Body of pancreas (tissue), 4 donors: ENCODE data around the gene ZNF92. TPM values are rescaled to one million over a fixed set of nuclear protein-coding genes. Genes with fewer than 3 reads are reported as not detected.
"Not testable (repeated sequence)": the region's sequence is repeated elsewhere in the genome, so short reads cannot be mapped to it uniquely, and the experiment has no call there.

Experiments used
- ATAC-seq: fragments of 150-250 bp; one replicate; pipeline ENCODE4 v1.9.1; 2016
- DNase-seq, 4 donors: peaks; one replicate each; pipeline ENCODE4 v3.0.0-alpha.2; 2019
- H3K27ac ChIP-seq, 4 donors: fragments of 200-600 bp; sonication (generic); 1 replicate in 3 of 4; 2 replicates in 1 of 4; pipeline versions ENCODE4 v1.5.1 to v1.6.1; 2016 to 2019; ENCODE audit warnings: mild to moderate bottlenecking in 1 of 4, mixed read lengths in 1 of 4, moderate library complexity in 1 of 4
- H3K27me3 ChIP-seq, 2 donors: fragments of 200-600 bp; sonication (generic); one replicate each; pipeline ENCODE4 v1.6.0; 2016; ENCODE audit warnings: mild to moderate bottlenecking in 1 of 2
- H3K36me3 ChIP-seq, 2 donors: fragments of 200-600 bp; sonication (generic); replicated peaks in 1 of 2; 2 replicates each; pipeline ENCODE4 v1.5.1; 2016; ENCODE audit warnings: low read depth in 2 of 2; ENCODE audit not compliant: insufficient read depth in 1 of 2
- H3K4me1 ChIP-seq: fragments of 200-600 bp; sonication (generic); one replicate; pipeline ENCODE4 v1.6.0; 2016
- H3K4me3 ChIP-seq, 2 donors: fragments of 200-600 bp; sonication (generic); 1 replicate in 1 of 2; 2 replicates in 1 of 2; pipeline ENCODE4 v1.5.1; 2016 to 2019
- H3K9me3 ChIP-seq, 3 donors: fragments of 200-600 bp; sonication (generic); 1 replicate in 2 of 3; 2 replicates in 1 of 3; pipeline ENCODE4 v1.5.1; 2016
- CTCF ChIP-seq, 7 experiments: fragments of 450-650 bp in 4 of 7; fragments of 200-600 bp in 3 of 7; sonication (generic) in 3 of 7; IDR thresholded peaks; one replicate each; pipeline ENCODE4 v1.5.1; 2016 to 2019; ENCODE audit warnings: antibody characterized with exemption in 7 of 7
- POLR2A ChIP-seq, 3 donors: fragments of 450-650 bp; IDR thresholded peaks; one replicate each; pipeline ENCODE4 v1.6.1; 2016; ENCODE audit warnings: antibody characterized with exemption in 3 of 3, mild to moderate bottlenecking in 2 of 3
- WGBS, 2 donors: methylation state at CpG; one replicate each; pipeline ENCODE4 v1.1.5; 2017; 5-methylcytosine and 5-hydroxymethylcytosine counted together
- intact Hi-C: fragments of 100-400 bp; cut with DNase I; formaldehyde crosslinking; loops from one replicate; pipeline ENCODE4 v1.15.1; 2023
- total RNA-seq, 2 donors: library from RNA; depleted of rRNA; stranded (reverse); fragments of >200 nt; gene quantifications; one replicate each; pipeline ENCODE4 v1.1.0, GENCODE V29; 2016

The ZNF92 gene
- total RNA-seq, 2 donors from 2014 or later = 1.3 to 6.2 TPM

GRCh38 chr7:65342723-65343629 is 30.7 kb upstream of the ZNF92 start:
- 71 to 73% methylated on average over 4 of the region's 4 CpGs for WGBS, 2 donors
- H3K9me3 ChIP-seq = no peaks in the 10 kb centered on the region
- TF ChIP-seq CTCF (IDR thresholded peaks at IDR 0.05) (no peak), POLR2A (IDR thresholded peaks at IDR 0.05) (no peak)
- H3K27ac ChIP-seq = no peak overlapping the region
- H3K27me3 ChIP-seq = no peaks in the 10 kb centered on the region
- H3K4me1 ChIP-seq = no peaks in the 10 kb centered on the region
- DNase-seq (no peak), ATAC-seq (no peak)
- H3K36me3 ChIP-seq = no peaks in the 10 kb centered on the region
- intact Hi-C loops = no loop called here
- H3K4me3 ChIP-seq = no peak overlapping the region

- 75 to 95% methylated on average over 4 of the region's 4 CpGs for WGBS, 2 donors
- intact Hi-C loops, H3K9me3 ChIP-seq, H3K36me3 ChIP-seq, H3K4me3 ChIP-seq, H3K27me3 ChIP-seq, H3K27ac ChIP-seq, H3K4me1 ChIP-seq, ATAC-seq, DNase-seq: not testable (repeated sequence)
Measured at GRCh38 chr7:65344541-65344940, 29.1 kb upstream of the ZNF92 start.

GRCh38 chr7:65354263-65354662 is 19.4 kb upstream of the ZNF92 start:
- intact Hi-C loops = no loop called here
- Histone ChIP-seq H3K4me3 (no peak overlapping the region), H3K27me3 (no peaks in the 10 kb centered on the region), H3K4me1 (no peaks in the 10 kb centered on the region), H3K9me3 (no peaks in the 10 kb centered on the region), H3K27ac (no peak overlapping the region), H3K36me3 (no peaks in the 10 kb centered on the region)
- DNase-seq (no peak), ATAC-seq (no peak)
- WGBS, 2 donors = 62 to 79% methylated on average over 4 of the region's 4 CpGs
- TF ChIP-seq CTCF (IDR thresholded peaks at IDR 0.05) = no peak
- no peak for TF ChIP-seq POLR2A (IDR thresholded peaks at IDR 0.05)

- H3K4me3 ChIP-seq = no peak overlapping the region
- no peaks in the 10 kb centered on the region for H3K27me3 ChIP-seq
- WGBS, 2 donors = 93% methylated on average over 3 of the region's 3 CpGs
- no peaks in the 10 kb centered on the region for H3K9me3 ChIP-seq
- no peak overlapping the region for H3K27ac ChIP-seq
- DNase-seq = no peak
- intact Hi-C loops = no loop called here
- ATAC-seq = no peak
- no peak for TF ChIP-seq CTCF (IDR thresholded peaks at IDR 0.05)
- TF ChIP-seq POLR2A (IDR thresholded peaks at IDR 0.05) = no peak
- H3K4me1 ChIP-seq = peaks cover 9% of the 10 kb centered on the region
- no peaks in the 10 kb centered on the region for H3K36me3 ChIP-seq
Measured at GRCh38 chr7:65369843-65370242, 3.8 kb upstream of the ZNF92 start.

- peak; percentile 28 to 51 (median 40) for DNase-seq
- H3K9me3 ChIP-seq = no peaks in the 10 kb centered on the region
- H3K27me3 ChIP-seq = no peaks in the 10 kb centered on the region
- H3K36me3 ChIP-seq = no peaks in the 10 kb centered on the region
- no peak overlapping the region for H3K27ac ChIP-seq
- TF ChIP-seq POLR2A (IDR thresholded peaks at IDR 0.05) (no peak), CTCF (IDR thresholded peaks at IDR 0.05) (no peak)
- intact Hi-C loops = no loop called here
- ATAC-seq = no peak
- no peak overlapping the region for H3K4me3 ChIP-seq
- peaks cover 14% of the 10 kb centered on the region for H3K4me1 ChIP-seq
- WGBS, 2 donors = 31 to 46% methylated on average over 5 of the region's 5 CpGs
Measured at GRCh38 chr7:65371468-65371867, 2.2 kb upstream of the ZNF92 start.
